ENCODE measurements around the gene HOXC12.

The HOXC12 gene

DNA sequence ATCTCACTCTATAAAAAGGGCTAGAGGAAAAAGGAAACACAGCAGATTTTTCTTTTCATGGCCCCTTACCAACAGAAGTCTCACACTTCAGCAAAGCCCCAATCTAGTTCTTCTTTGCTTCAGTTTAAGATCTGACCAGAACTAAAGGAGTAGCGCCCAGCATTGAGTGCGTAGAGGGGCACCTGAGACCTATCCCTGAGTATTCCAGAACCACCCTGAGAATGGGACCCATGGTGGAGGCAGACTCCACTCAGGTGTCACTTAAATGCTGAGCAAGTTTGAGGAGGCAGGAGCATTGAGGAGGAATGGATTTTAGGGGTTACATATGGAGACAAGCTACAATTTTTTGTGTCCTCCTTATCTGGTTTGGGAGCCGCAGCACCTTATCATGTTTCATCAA lies 16.4 kb downstream of the HOXC12 start:
- peaks cover 39% of the 10 kb centered on the region for H3K4me1 Mint-ChIP-seq
- TF ChIP-seq, protein P1, sequence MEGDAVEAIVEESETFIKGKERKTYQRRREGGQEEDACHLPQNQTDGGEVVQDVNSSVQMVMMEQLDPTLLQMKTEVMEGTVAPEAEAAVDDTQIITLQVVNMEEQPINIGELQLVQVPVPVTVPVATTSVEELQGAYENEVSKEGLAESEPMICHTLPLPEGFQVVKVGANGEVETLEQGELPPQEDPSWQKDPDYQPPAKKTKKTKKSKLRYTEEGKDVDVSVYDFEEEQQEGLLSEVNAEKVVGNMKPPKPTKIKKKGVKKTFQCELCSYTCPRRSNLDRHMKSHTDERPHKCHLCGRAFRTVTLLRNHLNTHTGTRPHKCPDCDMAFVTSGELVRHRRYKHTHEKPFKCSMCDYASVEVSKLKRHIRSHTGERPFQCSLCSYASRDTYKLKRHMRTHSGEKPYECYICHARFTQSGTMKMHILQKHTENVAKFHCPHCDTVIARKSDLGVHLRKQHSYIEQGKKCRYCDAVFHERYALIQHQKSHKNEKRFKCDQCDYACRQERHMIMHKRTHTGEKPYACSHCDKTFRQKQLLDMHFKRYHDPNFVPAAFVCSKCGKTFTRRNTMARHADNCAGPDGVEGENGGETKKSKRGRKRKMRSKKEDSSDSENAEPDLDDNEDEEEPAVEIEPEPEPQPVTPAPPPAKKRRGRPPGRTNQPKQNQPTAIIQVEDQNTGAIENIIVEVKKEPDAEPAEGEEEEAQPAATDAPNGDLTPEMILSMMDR (IDR thresholded peaks at IDR 0.05; ENCODE audit: unreplicated experiment in 3 of 3), result no peak
- H3K27me3 Mint-ChIP-seq (ENCODE audit: low read depth), result peaks cover 100% of the 10 kb centered on the region
- H3K4me3 Mint-ChIP-seq, result peak overlapping the region in 2 of 3 experiments; percentile 31 to 48
- no peaks in the 10 kb centered on the region for H3K36me3 Mint-ChIP-seq (ENCODE audit: low read depth)
- no peaks in the 10 kb centered on the region for H3K9me3 Mint-ChIP-seq
- H3K27ac Mint-ChIP-seq, result no peak overlapping the region

DNA sequence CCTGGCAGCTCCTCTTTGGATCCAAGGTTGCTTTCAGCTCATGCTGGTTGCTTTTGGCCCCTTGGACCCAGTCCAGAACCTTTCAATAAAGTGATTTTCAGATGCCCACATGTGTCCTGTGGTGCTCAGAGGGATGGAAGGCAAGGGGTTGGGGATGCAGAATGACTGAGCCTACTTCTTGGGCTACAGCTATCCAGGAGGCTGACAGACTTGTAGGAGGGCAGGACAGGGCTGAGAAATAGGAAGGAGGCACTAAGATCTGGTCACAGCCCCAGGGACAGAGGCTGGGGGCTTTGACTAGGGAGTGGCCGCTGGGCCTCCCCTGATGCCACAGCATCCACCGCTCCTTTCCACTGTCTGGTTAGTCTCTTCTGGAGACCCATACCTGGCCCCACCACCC lies 17.0 kb downstream of the HOXC12 start:
- TF ChIP-seq, protein P1 (IDR thresholded peaks at IDR 0.05; ENCODE audit: unreplicated experiment in 3 of 3), result no peak
- Mint-ChIP-seq H3K27ac (no peak overlapping the region), H3K4me3 (no peak overlapping the region), H3K36me3 (ENCODE audit: low read depth) (no peaks in the 10 kb centered on the region), H3K9me3 (no peaks in the 10 kb centered on the region), H3K27me3 (ENCODE audit: low read depth) (peaks cover 100% of the 10 kb centered on the region), H3K4me1 (peaks cover 37% of the 10 kb centered on the region)

DNA sequence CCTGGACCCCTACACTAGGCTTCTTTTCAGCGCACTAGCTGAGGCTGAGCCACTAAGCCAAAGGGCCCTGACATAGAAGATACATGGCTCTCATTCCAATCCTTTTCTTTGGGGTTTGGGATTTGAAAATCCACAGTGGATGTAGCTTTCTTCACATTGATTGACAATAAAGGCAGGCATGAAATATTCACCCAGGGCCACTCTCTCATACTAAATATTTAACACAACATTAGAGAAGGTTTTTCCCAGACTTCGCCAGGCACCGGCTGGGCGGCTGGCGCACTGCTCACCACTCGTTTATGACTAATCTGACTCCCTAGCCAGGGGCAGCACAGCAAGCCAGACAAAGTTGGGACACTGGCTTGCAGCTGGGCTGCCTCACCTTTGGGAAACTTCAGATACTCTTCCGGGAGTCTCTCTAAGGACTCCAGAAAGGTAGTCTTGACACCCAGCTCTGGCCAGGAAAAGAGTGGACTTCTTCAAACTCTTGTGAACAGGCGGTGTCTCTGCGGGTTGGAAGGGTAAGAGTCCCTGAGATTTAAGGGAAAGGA lies 17.5 kb downstream of the HOXC12 start:
- Mint-ChIP-seq H3K9me3 (no peaks in the 10 kb centered on the region), H3K4me3 (peak overlapping the region; percentile 12 to 86 (median 79)), H3K4me1 (peaks cover 41% of the 10 kb centered on the region), H3K27ac (peak overlapping the region in 1 of 3 experiments; percentile 93), H3K36me3 (ENCODE audit: low read depth) (no peaks in the 10 kb centered on the region), H3K27me3 (ENCODE audit: low read depth) (peaks cover 100% of the 10 kb centered on the region)
- TF ChIP-seq, protein P1 (IDR thresholded peaks at IDR 0.05; ENCODE audit: unreplicated experiment in 3 of 3), result no peak

DNA sequence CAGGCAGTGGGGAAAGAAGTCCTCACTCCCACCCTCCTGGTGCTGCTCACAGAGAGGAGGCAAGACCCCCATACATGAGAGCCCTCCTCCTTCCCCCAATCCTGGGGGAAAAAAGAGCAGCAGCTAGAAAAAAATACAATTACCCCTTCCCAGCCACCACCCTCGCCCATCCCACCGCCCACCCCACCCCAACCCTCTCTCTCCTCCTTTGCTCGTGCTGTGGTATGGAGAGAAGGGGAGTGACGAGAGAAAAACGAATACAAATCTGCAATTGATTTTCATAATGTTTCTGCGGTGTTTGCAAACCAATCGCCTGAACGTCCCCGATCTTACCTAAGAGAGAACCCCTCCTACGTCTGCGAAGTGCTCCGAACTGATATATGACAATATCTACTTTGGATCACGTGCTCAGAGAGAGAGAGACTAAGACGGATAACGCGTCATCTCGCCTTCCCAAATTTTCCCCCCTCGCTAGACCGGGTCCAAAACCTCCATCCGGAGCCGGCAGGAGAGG lies 18.1 kb downstream of the HOXC12 start, which contains the start of gene HOXC11:
Gene HOXC11, plus strand, starts transcription at position 405 of the 514 bp plus-strand sequence. CDS start 116 bp downstream, outside the sequence.
- H3K9me3 Mint-ChIP-seq, result no peaks in the 10 kb centered on the region
- peaks cover 39% of the 10 kb centered on the region for H3K4me1 Mint-ChIP-seq
- H3K27me3 Mint-ChIP-seq (ENCODE audit: low read depth), result peaks cover 100% of the 10 kb centered on the region
- TF ChIP-seq, protein P1 (IDR thresholded peaks at IDR 0.05; ENCODE audit: unreplicated experiment in 3 of 3), result no peak
- no peaks in the 10 kb centered on the region for H3K36me3 Mint-ChIP-seq (ENCODE audit: low read depth)
- peak within 1 kb of the TSS; percentile 69 to 86 (median 86) for H3K4me3 Mint-ChIP-seq
- peak within 1 kb of the TSS in 2 of 3 experiments; percentile 65 to 93 for H3K27ac Mint-ChIP-seq

DNA sequence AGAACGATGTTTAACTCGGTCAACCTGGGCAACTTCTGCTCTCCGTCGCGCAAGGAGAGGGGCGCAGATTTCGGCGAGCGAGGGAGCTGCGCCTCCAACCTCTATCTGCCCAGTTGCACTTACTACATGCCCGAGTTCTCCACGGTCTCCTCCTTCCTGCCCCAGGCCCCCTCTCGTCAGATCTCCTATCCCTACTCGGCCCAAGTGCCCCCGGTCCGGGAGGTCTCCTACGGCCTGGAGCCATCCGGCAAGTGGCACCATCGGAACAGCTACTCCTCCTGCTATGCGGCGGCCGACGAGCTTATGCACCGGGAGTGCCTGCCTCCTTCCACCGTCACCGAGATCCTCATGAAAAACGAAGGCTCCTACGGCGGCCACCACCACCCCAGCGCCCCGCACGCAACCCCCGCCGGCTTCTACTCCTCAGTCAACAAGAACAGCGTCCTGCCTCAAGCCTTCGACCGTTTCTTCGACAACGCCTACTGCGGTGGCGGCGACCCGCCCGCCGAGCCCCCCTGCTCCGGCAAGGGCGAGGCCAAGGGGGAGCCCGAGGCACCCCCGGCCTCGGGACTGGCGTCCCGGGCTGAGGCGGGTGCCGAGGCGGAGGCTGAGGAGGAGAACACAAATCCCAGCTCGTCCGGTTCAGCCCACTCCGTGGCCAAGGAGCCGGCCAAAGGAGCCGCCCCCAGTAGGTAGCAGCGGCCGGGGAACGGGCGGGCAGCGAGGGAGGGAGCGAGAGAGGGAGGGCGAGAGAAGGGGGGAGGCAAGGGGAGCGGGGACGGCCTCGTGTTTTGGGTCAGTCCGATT lies 18.7 kb downstream of the HOXC12 start:
- H3K9me3 Mint-ChIP-seq, result no peaks in the 10 kb centered on the region
- H3K27ac Mint-ChIP-seq, result peak overlapping the region in 2 of 3 experiments; percentile 65 to 93

More for the DNA sequence above, 18.7 kb downstream of the HOXC12 start:
- Mint-ChIP-seq H3K27me3 (ENCODE audit: low read depth) (peaks cover 100% of the 10 kb centered on the region), H3K36me3 (ENCODE audit: low read depth) (no peaks in the 10 kb centered on the region), H3K4me3 (peak overlapping the region; percentile 69 to 86 (median 86)), H3K4me1 (peaks cover 33% of the 10 kb centered on the region)
- TF ChIP-seq, protein P1 (IDR thresholded peaks at IDR 0.05; ENCODE audit: unreplicated experiment in 3 of 3), result no peak
